NCI-H524 treated with DMSO at 0.1 percent for 48 hours (cell line): ENCODE measurements around the gene USP36.
A peak's percentile ranks its signal among the peaks of the same experiment; 100 is the strongest.
"Not testable (repeated sequence)": the region's sequence is repeated elsewhere in the genome, so short reads cannot be mapped to it uniquely, and the experiment has no call there.

Experiments used
- DNase-seq: peaks from one replicate; lab custom pipeline; 2025; lab: John Stamatoyannopoulos, UW

Gene USP36

GRCh38 chr17:78840780-78841611 is at the start of gene USP36:
USP36 (minus strand) TSS chr17:78840814; CDS start chr17:78836363, 4,451 bp downstream.
- DNase-seq: peak; percentile 99

GRCh38 chr17:78890096-78890495 is 49.5 kb upstream of the USP36 start:
- DNase-seq: not testable (repeated sequence)

GRCh38 chr17:78889531-78889930 is 48.9 kb upstream of the USP36 start:
- DNase-seq: no peak

- no peak for DNase-seq
Measured at GRCh38 chr17:78888941-78889518, 48.4 kb upstream of the USP36 start.

- DNase-seq: no peak
Measured at GRCh38 chr17:78886954-78887353, 46.3 kb upstream of the USP36 start.

GRCh38 chr17:78885956-78886355 is 45.3 kb upstream of the USP36 start:
- DNase-seq: no peak

- DNase-seq: no peak
Measured at GRCh38 chr17:78884876-78885667, 44.5 kb upstream of the USP36 start.

- DNase-seq: no peak
Measured at GRCh38 chr17:78884148-78884825, 43.7 kb upstream of the USP36 start.

GRCh38 chr17:78883533-78884131 is 43.0 kb upstream of the USP36 start:
- DNase-seq: peak; percentile 57

- no peak for DNase-seq
Measured at GRCh38 chr17:78883089-78883532, 42.5 kb upstream of the USP36 start.

GRCh38 chr17:78882540-78883088 is 42.0 kb upstream of the USP36 start:
- no peak for DNase-seq

- DNase-seq: no peak
Measured at GRCh38 chr17:78879635-78880186, 39.1 kb upstream of the USP36 start.

GRCh38 chr17:78878871-78879527 is 38.4 kb upstream of the USP36 start:
- DNase-seq: no peak

GRCh38 chr17:78878261-78878660 is 37.6 kb upstream of the USP36 start:
- no peak for DNase-seq

GRCh38 chr17:78876954-78877517 is 36.4 kb upstream of the USP36 start:
- DNase-seq: not testable (repeated sequence)

GRCh38 chr17:78876094-78876597 is 35.5 kb upstream of the USP36 start:
- peak; percentile 99 for DNase-seq

GRCh38 chr17:78875363-78876093 is 34.9 kb upstream of the USP36 start:
- DNase-seq: no peak

GRCh38 chr17:78873519-78874340 is 33.1 kb upstream of the USP36 start:
- DNase-seq: peak; percentile 71
